NCI-H2196 treated with DMSO at 0.1 percent for 48 hours (cell line): ENCODE results near the gene LAMC1.

ENCODE experiments used
- DNase-seq: peaks from one replicate; lab custom pipeline; 2025; ENCODE audit not compliant: unreplicated experiment; lab: John Stamatoyannopoulos, UW

Gene LAMC1

GRCh38 chr1:183023146-183023600 is at the start of gene LAMC1:
Gene LAMC1, plus strand, starts transcription at chr1:183023420. Its CDS starts 297 bp downstream, at chr1:183023717.
- peak; percentile 36 for DNase-seq

GRCh38 chr1:182974506-182975191 is 48.6 kb upstream of the LAMC1 start:
- no peak for DNase-seq

- no peak for DNase-seq
Measured at GRCh38 chr1:182977480-182977879, 45.7 kb upstream of the LAMC1 start.

- DNase-seq: no peak
Measured at GRCh38 chr1:182978151-182978853, 44.9 kb upstream of the LAMC1 start.

- DNase-seq: no peak
Measured at GRCh38 chr1:182984138-182984537, 39.1 kb upstream of the LAMC1 start.

- no peak for DNase-seq
Measured at GRCh38 chr1:182984621-182985020, 38.6 kb upstream of the LAMC1 start.

GRCh38 chr1:182985876-182986275 is 37.3 kb upstream of the LAMC1 start:
- DNase-seq: no peak

GRCh38 chr1:182990413-182991144 is 32.6 kb upstream of the LAMC1 start:
- DNase-seq: no peak

GRCh38 chr1:182993746-182994145 is 29.5 kb upstream of the LAMC1 start:
- DNase-seq: no peak

- DNase-seq: no peak
Measured at GRCh38 chr1:182995894-182996293, 27.3 kb upstream of the LAMC1 start.

- DNase-seq: no peak
Measured at GRCh38 chr1:182996816-182997215, 26.4 kb upstream of the LAMC1 start.

- no peak for DNase-seq
Measured at GRCh38 chr1:182998482-182998881, 24.7 kb upstream of the LAMC1 start.

GRCh38 chr1:183000167-183000962 is 22.9 kb upstream of the LAMC1 start:
- DNase-seq: no peak

GRCh38 chr1:183002267-183002666 is 21.0 kb upstream of the LAMC1 start:
- no peak for DNase-seq

- no peak for DNase-seq
Measured at GRCh38 chr1:183002797-183003196, 20.4 kb upstream of the LAMC1 start.

GRCh38 chr1:183003203-183003602 is 20.0 kb upstream of the LAMC1 start:
- no peak for DNase-seq

GRCh38 chr1:183004141-183004540 is 19.1 kb upstream of the LAMC1 start:
- DNase-seq: no peak

GRCh38 chr1:183011859-183012258 is 11.4 kb upstream of the LAMC1 start:
- DNase-seq: no peak

GRCh38 chr1:183012301-183012994 is 10.8 kb upstream of the LAMC1 start:
- DNase-seq: no peak

- peak; percentile 59 for DNase-seq
Measured at GRCh38 chr1:183019139-183019740, 4.0 kb upstream of the LAMC1 start.
